Retinal pigment epithelial cell (primary cell): ENCODE results near the gene USP25.

Source experiments
- DNase-seq: peaks from one replicate; pipeline ENCODE4 v3.0.0-alpha.2; 2010; ENCODE audit warnings: low read depth
- H3K4me3 ChIP-seq: 2 replicates; pipeline ENCODE4 v1.5.1; 2011; ENCODE audit warnings: mild to moderate bottlenecking, low read length, control low read depth, moderate library complexity
- TF ChIP-seq, protein P1 (sequence below): conservative IDR thresholded peaks from 2 replicates; pipeline ENCODE4 v1.5.1; 2011; ENCODE audit warnings: low read depth, low read length, control low read depth, inconsistent platforms

USP25 gene

DNA sequence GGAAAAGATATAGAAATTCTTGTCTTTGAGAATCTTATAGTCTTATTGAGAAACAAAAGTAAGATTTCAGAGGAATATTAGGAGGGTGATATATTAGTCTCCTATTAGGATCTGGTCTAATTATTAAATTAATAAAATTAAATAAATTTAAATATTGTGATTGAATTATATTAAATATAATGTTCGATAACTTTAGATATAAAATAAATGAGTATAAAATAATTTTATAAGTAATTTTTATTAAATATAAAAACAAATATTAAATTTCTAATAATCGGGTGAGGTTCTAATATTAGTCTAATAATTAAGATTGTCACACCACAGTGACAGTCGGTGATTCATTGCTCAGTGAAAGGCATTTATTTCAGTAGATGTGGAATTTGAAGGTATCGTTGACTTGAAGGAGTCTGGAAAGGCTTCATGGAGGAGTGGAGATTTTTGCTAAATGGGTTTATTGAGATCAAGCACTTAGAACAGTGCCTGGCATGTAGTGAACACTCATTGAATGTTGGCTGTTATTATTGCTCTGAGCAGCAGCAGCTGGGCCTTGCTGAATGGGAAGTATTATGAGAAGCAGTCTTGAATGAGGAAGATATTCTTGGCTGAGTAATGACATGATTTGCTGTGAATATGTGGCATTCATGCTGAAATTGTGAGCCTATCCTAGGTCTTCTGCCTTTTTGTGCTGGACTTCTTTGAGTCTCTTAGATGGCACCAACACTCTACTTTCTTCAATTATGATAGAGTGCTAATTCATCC, 74.6 kb downstream of the USP25 start:
- H3K4me3 ChIP-seq: no peak overlapping the region
- TF ChIP-seq, protein P1, sequence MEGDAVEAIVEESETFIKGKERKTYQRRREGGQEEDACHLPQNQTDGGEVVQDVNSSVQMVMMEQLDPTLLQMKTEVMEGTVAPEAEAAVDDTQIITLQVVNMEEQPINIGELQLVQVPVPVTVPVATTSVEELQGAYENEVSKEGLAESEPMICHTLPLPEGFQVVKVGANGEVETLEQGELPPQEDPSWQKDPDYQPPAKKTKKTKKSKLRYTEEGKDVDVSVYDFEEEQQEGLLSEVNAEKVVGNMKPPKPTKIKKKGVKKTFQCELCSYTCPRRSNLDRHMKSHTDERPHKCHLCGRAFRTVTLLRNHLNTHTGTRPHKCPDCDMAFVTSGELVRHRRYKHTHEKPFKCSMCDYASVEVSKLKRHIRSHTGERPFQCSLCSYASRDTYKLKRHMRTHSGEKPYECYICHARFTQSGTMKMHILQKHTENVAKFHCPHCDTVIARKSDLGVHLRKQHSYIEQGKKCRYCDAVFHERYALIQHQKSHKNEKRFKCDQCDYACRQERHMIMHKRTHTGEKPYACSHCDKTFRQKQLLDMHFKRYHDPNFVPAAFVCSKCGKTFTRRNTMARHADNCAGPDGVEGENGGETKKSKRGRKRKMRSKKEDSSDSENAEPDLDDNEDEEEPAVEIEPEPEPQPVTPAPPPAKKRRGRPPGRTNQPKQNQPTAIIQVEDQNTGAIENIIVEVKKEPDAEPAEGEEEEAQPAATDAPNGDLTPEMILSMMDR: no peak
- DNase-seq: no peak

DNA sequence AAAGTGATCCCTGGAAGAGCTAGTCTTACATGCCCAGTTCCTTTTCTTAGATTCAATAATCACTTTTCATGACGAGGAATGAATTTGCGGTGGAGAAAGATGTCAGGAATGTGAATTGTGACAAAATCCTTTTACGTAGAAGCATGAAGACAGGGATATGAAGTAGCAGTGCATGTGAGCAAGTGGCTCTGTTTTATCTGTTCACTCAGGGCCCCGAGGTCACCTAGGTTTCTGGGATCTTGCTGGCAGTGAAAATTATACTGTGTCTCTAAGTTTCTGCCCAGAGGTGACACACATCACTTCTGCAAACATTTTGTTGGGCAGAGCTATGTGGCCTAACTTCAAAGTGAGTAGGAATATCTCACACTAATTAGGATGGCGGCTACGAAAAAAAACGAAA, 79.3 kb downstream of the USP25 start:
- no peak overlapping the region for H3K4me3 ChIP-seq
- DNase-seq: no peak
- TF ChIP-seq, protein P1: no peak

DNA sequence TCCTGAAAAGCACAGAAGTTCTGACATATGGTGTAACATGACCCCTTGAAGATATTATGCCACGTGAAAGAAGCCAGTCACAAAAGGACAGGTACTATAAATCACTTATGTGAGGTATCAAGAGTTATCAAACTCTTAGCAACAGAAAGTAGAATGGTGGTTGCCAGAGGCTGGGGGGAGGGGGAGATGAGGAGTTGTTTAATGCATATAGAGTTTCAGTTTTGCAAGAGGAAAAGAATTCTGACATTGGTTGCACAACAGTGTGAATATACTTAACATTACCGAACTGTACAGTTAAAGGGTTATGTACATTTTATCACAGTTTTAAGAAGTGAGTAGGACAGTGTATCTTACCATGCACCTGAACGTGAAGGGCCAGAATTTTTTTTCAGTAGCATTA, 80.0 kb downstream of the USP25 start:
- DNase-seq: no peak
- TF ChIP-seq, protein P1: no peak
- H3K4me3 ChIP-seq: no peak overlapping the region

DNA sequence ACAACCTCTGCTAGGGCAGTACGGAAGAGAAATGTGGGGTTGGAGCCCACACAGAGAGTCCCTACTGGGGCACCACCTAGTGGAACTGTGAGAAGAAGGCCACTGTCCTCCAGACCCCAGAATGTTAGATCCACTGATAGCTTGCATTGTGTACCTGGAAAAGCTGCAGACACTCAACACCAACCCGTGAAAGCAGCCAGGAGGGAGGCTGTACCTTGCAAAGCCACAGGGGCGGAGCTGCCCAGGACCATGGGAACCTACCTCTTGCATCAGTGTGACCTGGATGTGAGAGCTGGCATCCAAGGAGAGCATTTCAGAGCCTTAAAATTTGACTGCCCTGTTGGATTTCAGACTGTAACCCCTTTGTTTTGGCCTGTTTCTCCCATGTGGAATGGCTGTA, 85.5 kb downstream of the USP25 start:
- TF ChIP-seq, protein P1: no peak
- no peak for DNase-seq
- H3K4me3 ChIP-seq: no peak overlapping the region

DNA sequence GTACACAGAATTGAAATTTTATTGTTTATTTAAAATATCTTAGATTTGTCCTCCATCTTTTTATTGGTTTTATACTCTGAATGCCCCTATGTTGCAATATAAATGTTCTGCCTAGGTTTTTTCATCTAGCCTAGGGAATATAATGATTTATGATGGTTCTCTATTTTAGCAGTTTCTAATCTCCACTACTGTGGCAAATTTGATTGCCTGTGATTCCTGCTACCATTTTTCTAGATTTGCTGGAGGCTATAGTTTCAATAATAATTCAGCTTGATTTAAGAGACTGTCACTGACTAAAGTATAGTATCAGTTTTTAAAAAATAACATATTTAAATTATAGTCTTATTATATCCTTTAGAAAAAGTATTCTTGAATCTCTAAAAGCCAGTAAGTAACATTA, 90.5 kb downstream of the USP25 start:
- no peak for DNase-seq
- no peak overlapping the region for H3K4me3 ChIP-seq
- TF ChIP-seq, protein P1: no peak

DNA sequence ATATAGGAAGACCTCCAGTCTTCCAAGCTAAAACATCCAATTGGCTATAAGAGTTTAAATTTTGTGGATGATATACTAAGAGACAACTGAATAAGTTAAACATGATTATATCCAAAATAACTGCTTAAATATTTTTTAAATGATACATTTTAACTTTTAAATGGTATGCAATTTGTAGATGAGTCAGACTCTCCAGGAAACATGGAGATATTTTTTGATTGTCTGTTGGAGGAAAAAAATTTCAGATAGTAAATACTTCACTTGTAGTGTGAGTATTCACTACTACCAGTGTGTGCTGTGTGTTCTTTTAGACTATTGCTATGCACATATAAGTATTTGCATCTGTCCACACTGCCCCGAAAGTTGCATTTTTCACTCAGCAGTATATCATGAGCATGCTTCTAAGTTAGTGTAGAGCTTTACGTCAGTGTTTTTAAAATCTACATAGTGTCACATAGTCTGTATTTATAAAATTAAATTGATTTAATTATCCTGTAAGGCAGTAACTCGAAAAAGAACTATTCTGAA, 91.1 kb downstream of the USP25 start:
- H3K4me3 ChIP-seq: no peak overlapping the region
- no peak for DNase-seq
- TF ChIP-seq, protein P1: no peak

DNA sequence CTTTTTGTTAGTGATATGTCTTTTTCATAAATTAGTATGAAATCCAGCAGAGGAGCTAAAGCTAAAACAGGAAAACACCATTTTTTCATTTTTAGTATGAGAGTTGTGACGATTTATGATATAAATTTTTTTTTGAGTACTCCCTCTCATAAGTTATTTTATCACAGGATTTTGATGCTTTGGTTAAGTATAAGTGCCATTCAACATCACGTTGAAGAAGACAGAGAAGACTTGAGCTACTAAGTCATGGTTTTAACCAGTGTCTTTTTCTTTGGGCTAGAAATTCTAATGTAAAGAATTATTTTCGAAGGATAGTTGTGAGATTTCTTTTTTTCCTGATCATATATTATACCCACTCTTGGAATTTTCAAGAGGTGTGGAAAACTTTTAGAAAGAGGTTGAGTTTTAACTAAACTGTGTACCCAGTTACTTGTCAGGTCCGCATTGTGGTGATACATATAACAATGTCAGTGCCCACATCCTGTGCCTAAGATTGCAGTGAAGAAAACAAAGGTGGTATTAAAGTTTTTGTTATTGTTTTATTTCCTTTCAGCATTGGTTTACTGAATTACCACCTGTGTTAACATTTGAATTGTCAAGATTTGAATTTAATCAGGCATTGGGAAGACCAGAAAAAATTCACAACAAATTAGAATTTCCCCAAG, 93.8 kb downstream of the USP25 start:
- DNase-seq: no peak
- H3K4me3 ChIP-seq: no peak overlapping the region
- TF ChIP-seq, protein P1: no peak
